T-helper 17 cell (primary cell): ENCODE data around the gene MTNR1A. TPM values are rescaled to one million over a fixed set of nuclear protein-coding genes. Genes with fewer than 3 reads are reported as not detected.
"Not testable (repeated sequence)": the region's sequence is repeated elsewhere in the genome, so short reads cannot be mapped to it uniquely, and the experiment has no call there.

Source experiments
- ATAC-seq: fragments of 150-1000 bp; cut with Tn5 transposase; 2 replicates; pipeline ENCODE4 v1.10.0; 2021; ENCODE audit warnings: mild to moderate bottlenecking, moderate library complexity
- DNase-seq, 3 donors: peaks; one replicate each; pipeline versions ENCODE4 v3.0.0 to v3.0.0-alpha.2; 2020 to 2021
- H3K9me3 ChIP-seq: one replicate; pipeline ENCODE4 v1.7.0; 2013; ENCODE audit warnings: low read length, mild to moderate bottlenecking; ENCODE audit not compliant: control insufficient read depth, poor library complexity, severe bottlenecking
- H3K27ac Mint-ChIP-seq: one replicate; pipeline ENCODE4 v1.8.0; 2022; ENCODE audit warnings: mild to moderate bottlenecking, moderate library complexity, mixed read lengths
- H3K27me3 Mint-ChIP-seq: one replicate; pipeline ENCODE4 v1.8.0; 2022; ENCODE audit warnings: mixed read lengths
- H3K36me3 Mint-ChIP-seq: one replicate; pipeline ENCODE4 v1.8.0; 2022; ENCODE audit warnings: low read depth, mixed read lengths
- H3K4me1 Mint-ChIP-seq: one replicate; pipeline ENCODE4 v1.8.0; 2022; ENCODE audit warnings: mild to moderate bottlenecking, mixed read lengths
- H3K4me3 Mint-ChIP-seq: one replicate; pipeline ENCODE4 v1.8.0; 2022; ENCODE audit warnings: mild to moderate bottlenecking, moderate library complexity, mixed read lengths
- total RNA-seq, 4 donors: library from RNA in 2 of 4; stranded (reverse) in 2 of 4; gene quantifications; one replicate each; pipeline ENCODE4 v1.2.3 and lab custom pipeline; 2022 to 2026

MTNR1A gene
- total RNA-seq, 2 donors from 2014 or later, result not detected

GRCh38 chr4:186551849-186552248 lies 3.5 kb downstream of the MTNR1A start:
- H3K4me1 Mint-ChIP-seq, result no peaks in the 10 kb centered on the region
- DNase-seq, result no peak
- H3K4me3 Mint-ChIP-seq, result no peak overlapping the region
- ATAC-seq, result no peak
- no peaks in the 10 kb centered on the region for H3K36me3 Mint-ChIP-seq
- H3K9me3 ChIP-seq, result no peaks in the 10 kb centered on the region
- H3K27me3 Mint-ChIP-seq, result peaks cover 23% of the 10 kb centered on the region
- no peak overlapping the region for H3K27ac Mint-ChIP-seq

DNA sequence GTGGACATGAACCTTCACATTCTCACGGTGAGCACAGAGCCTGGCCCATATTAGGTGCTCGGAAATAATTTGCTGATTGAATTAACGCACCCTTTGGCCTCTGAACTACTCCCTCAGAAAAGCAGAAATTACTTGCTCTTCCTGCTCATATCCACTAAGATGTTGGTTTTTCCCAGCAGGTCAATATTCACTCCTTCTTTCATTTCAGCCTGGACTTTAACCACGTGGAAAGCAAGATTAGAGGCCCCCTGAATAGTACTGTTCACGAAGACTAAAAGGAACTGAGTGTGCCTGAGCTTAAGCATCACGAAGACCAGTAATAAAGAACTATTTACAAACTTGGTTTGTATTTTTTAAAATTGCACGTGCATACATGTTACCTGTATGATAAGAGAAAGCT lies 9.9 kb downstream of the MTNR1A start:
- no peak overlapping the region for H3K27ac Mint-ChIP-seq
- no peaks in the 10 kb centered on the region for H3K27me3 Mint-ChIP-seq
- H3K4me3 Mint-ChIP-seq, result no peak overlapping the region
- H3K4me1 Mint-ChIP-seq, result no peaks in the 10 kb centered on the region
- no peak for ATAC-seq
- no peaks in the 10 kb centered on the region for H3K36me3 Mint-ChIP-seq
- H3K9me3 ChIP-seq, result no peaks in the 10 kb centered on the region
- DNase-seq, result no peak

DNA sequence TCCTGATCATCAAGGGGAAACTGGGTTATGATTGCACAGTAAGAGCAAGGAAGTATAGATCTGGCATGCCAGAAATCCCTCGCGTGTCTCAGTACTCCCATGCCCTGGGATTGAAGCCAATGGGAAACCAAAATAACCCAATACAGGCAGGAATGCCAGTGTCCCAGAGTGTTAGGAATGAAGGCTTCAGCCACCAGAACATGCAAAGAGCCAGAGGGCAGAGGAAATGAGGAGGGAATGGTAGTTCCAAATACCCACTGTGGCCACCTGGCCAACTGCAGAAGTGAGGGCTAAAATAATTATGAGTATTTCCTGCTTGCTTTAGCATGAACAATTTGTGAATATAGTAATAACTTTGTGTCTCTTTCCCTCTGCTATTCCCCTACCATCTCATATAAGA lies 12.2 kb downstream of the MTNR1A start:
- ATAC-seq (no peak), DNase-seq (no peak)
- Mint-ChIP-seq H3K4me3 (no peak overlapping the region), H3K27ac (no peak overlapping the region), H3K36me3 (no peaks in the 10 kb centered on the region), H3K27me3 (no peaks in the 10 kb centered on the region), H3K4me1 (no peaks in the 10 kb centered on the region)
- H3K9me3 ChIP-seq, result no peaks in the 10 kb centered on the region

GRCh38 chr4:186541801-186542200 lies 13.6 kb downstream of the MTNR1A start:
- ATAC-seq (no peak), DNase-seq (no peak)
- H3K36me3 Mint-ChIP-seq, result no peaks in the 10 kb centered on the region
- H3K4me3 Mint-ChIP-seq, result no peak overlapping the region
- no peaks in the 10 kb centered on the region for H3K27me3 Mint-ChIP-seq
- H3K27ac Mint-ChIP-seq, result no peak overlapping the region
- no peaks in the 10 kb centered on the region for H3K9me3 ChIP-seq
- no peaks in the 10 kb centered on the region for H3K4me1 Mint-ChIP-seq

- Mint-ChIP-seq H3K4me1 (no peaks in the 10 kb centered on the region), H3K36me3 (no peaks in the 10 kb centered on the region), H3K27me3 (no peaks in the 10 kb centered on the region), H3K27ac (no peak overlapping the region), H3K4me3 (no peak overlapping the region)
- ATAC-seq (no peak), DNase-seq (no peak)
- no peaks in the 10 kb centered on the region for H3K9me3 ChIP-seq
Measured at GRCh38 chr4:186537843-186538521, 17.4 kb downstream of the MTNR1A start.

GRCh38 chr4:186536285-186536684 lies 19.1 kb downstream of the MTNR1A start:
- no peak for ATAC-seq
- DNase-seq, result no peak
- no peaks in the 10 kb centered on the region for H3K9me3 ChIP-seq
- Mint-ChIP-seq H3K27ac (no peak overlapping the region), H3K36me3 (no peaks in the 10 kb centered on the region), H3K27me3 (no peaks in the 10 kb centered on the region), H3K4me3 (no peak overlapping the region), H3K4me1 (no peaks in the 10 kb centered on the region)

DNA sequence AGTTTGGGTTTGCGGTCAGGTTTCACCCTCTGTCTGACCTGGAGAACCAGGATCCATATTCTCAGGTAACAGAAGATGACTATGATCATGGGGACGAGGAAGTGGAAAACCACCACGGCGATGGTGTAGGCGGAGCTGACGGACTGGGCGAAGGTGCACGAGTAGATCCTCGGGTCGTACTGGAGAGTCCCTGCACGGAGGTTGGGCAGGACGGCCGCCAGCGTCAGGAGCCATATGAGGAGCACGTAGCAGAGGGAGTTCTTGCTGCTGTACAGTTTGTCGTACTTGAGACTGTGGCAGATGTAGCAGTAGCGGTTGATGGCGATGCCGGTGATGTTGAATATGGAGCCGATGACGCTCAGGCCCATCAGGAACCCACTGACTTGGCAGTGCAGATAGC lies 21.3 kb downstream of the MTNR1A start:
- H3K36me3 Mint-ChIP-seq, result no peaks in the 10 kb centered on the region
- no peak for ATAC-seq
- H3K4me1 Mint-ChIP-seq, result no peaks in the 10 kb centered on the region
- no peak overlapping the region for H3K4me3 Mint-ChIP-seq
- H3K27me3 Mint-ChIP-seq, result no peaks in the 10 kb centered on the region
- no peak overlapping the region for H3K27ac Mint-ChIP-seq
- H3K9me3 ChIP-seq, result no peaks in the 10 kb centered on the region
- DNase-seq, result no peak

GRCh38 chr4:186523927-186524326 lies 31.4 kb downstream of the MTNR1A start:
- H3K36me3 Mint-ChIP-seq, ATAC-seq, H3K4me1 Mint-ChIP-seq, H3K4me3 Mint-ChIP-seq, H3K27ac Mint-ChIP-seq, H3K9me3 ChIP-seq, DNase-seq, H3K27me3 Mint-ChIP-seq: not testable (repeated sequence)

- no peaks in the 10 kb centered on the region for H3K27me3 Mint-ChIP-seq
- no peak overlapping the region for H3K27ac Mint-ChIP-seq
- ATAC-seq (no peak), DNase-seq (no peak)
- no peaks in the 10 kb centered on the region for H3K9me3 ChIP-seq
- no peak overlapping the region for H3K4me3 Mint-ChIP-seq
- H3K4me1 Mint-ChIP-seq, result no peaks in the 10 kb centered on the region
- H3K36me3 Mint-ChIP-seq, result no peaks in the 10 kb centered on the region
Measured at GRCh38 chr4:186516287-186516686, 39.1 kb downstream of the MTNR1A start.

- no peaks in the 10 kb centered on the region for H3K27me3 Mint-ChIP-seq
- no peaks in the 10 kb centered on the region for H3K4me1 Mint-ChIP-seq
- H3K27ac Mint-ChIP-seq, result no peak overlapping the region
- no peak for DNase-seq
- ATAC-seq, result no peak
- H3K9me3 ChIP-seq, result no peaks in the 10 kb centered on the region
- H3K36me3 Mint-ChIP-seq, result no peaks in the 10 kb centered on the region
- no peak overlapping the region for H3K4me3 Mint-ChIP-seq
Measured at GRCh38 chr4:186514271-186514950, 41.0 kb downstream of the MTNR1A start.

DNA sequence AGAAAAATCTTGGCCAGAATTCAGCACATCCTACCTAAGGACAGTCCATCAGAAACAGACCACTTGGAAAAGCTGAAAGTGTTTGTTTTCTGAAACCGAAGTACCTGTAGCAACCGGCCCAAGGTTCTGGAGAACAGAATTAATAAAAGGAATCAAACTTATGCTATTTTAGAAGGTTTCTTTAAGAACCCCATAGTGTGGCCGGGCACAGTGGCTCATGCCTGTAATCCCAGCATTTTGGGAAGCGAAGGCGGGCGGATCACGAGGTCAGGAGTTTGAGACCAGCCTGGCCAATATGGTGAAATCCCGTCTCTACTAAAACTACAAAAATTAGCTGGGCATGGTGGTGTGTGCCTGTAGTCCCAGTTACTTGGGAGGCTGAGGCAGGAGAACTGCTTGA lies 50.6 kb downstream of the MTNR1A start:
- not testable (repeated sequence) for H3K36me3 Mint-ChIP-seq, H3K9me3 ChIP-seq, ATAC-seq, H3K27ac Mint-ChIP-seq, H3K4me3 Mint-ChIP-seq, H3K27me3 Mint-ChIP-seq, DNase-seq, H3K4me1 Mint-ChIP-seq

GRCh38 chr4:186502231-186502630 lies 53.1 kb downstream of the MTNR1A start:
- no peaks in the 10 kb centered on the region for H3K4me1 Mint-ChIP-seq
- no peaks in the 10 kb centered on the region for H3K9me3 ChIP-seq
- H3K36me3 Mint-ChIP-seq, result no peaks in the 10 kb centered on the region
- H3K27me3 Mint-ChIP-seq, result no peaks in the 10 kb centered on the region
- H3K4me3 Mint-ChIP-seq, result no peak overlapping the region
- DNase-seq (no peak), ATAC-seq (no peak)
- H3K27ac Mint-ChIP-seq, result no peak overlapping the region

DNA sequence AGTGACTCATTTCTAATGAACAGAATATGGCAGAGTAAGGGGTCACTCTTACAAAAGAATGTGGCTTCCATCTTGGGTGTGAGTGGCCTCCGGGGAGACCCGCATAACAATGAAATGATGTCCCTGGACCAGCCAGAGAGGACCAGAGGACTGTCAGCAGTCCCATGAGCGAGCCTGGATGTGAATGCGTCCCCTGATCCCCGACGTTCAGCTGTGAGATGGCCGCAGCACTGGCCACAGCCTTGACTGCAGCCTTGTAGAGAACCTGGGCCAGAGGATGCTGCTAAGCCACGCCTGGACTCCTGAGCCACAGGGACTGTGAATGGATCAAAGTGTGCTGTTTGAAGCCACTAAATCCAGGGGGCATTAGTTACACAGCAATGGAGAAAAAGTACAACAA lies 53.8 kb downstream of the MTNR1A start:
- Mint-ChIP-seq H3K27ac (no peak overlapping the region), H3K27me3 (no peaks in the 10 kb centered on the region), H3K36me3 (no peaks in the 10 kb centered on the region), H3K4me1 (no peaks in the 10 kb centered on the region), H3K4me3 (no peak overlapping the region)
- ATAC-seq (no peak), DNase-seq (no peak)
- H3K9me3 ChIP-seq, result no peaks in the 10 kb centered on the region

DNA sequence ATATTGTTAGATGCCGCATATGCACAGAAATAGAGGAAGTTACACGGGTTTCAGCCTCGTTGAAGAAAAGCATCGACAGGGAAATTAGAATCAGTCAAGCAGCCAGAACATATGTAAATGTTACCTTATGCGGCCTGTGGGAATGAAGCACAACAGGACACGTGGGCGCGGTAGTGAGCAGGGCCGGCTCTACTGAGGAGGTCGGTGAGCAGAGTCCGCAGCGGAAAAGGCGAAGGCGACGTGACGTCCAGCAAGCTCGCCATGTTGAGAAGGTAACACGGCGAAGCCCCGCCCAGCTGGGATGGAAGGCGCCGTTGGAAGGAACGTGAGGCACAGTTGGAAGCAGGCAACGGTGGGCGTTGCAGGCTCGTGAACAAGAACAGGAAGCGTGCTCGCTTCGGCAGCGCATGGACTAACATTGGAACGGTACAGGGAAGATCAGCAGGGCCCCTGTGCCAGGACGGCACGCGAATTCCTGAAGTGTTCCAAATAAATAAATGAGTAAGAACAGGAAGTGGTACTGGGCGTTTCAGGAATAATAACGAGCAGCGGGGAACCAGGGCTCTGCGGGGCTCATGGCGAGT lies 54.6 kb downstream of the MTNR1A start:
- no peaks in the 10 kb centered on the region for H3K9me3 ChIP-seq
- Mint-ChIP-seq H3K27ac (no peak overlapping the region), H3K4me3 (no peak overlapping the region), H3K36me3 (no peaks in the 10 kb centered on the region), H3K27me3 (no peaks in the 10 kb centered on the region), H3K4me1 (no peaks in the 10 kb centered on the region)
- ATAC-seq (no peak), DNase-seq (no peak)
